Right lobe of liver (tissue), 4 donors: ENCODE measurements around the gene R3HDM2.

ENCODE experiments used
- POLR2A ChIP-seq: fragments of 450-650 bp; IDR thresholded peaks from one replicate; pipeline ENCODE4 v1.6.1; 2017; ENCODE audit warnings: antibody characterized with exemption, mild to moderate bottlenecking
- TF ChIP-seq, protein P1 (sequence below), 4 donors: fragments of 200-600 bp in 3 of 4; fragments of 450-650 bp in 1 of 4; IDR thresholded peaks; one replicate each; pipeline versions ENCODE4 v1.5.1 to v1.8.0; 2016 to 2022; ENCODE audit warnings: antibody characterized with exemption in 4 of 4, mild to moderate bottlenecking in 2 of 4
- donor health status: DM: no; HTN: no; CAD: no.
- donor health status: DM: no; HTN: no; CAD: no.
- donor health status: DM: no; HTN: yes; CAD: no.

GRCh38 chr12:57272337-57273151 lies 158.3 kb downstream of the R3HDM2 start:
- TF ChIP-seq POLR2A: no peak
- TF ChIP-seq, protein P1, sequence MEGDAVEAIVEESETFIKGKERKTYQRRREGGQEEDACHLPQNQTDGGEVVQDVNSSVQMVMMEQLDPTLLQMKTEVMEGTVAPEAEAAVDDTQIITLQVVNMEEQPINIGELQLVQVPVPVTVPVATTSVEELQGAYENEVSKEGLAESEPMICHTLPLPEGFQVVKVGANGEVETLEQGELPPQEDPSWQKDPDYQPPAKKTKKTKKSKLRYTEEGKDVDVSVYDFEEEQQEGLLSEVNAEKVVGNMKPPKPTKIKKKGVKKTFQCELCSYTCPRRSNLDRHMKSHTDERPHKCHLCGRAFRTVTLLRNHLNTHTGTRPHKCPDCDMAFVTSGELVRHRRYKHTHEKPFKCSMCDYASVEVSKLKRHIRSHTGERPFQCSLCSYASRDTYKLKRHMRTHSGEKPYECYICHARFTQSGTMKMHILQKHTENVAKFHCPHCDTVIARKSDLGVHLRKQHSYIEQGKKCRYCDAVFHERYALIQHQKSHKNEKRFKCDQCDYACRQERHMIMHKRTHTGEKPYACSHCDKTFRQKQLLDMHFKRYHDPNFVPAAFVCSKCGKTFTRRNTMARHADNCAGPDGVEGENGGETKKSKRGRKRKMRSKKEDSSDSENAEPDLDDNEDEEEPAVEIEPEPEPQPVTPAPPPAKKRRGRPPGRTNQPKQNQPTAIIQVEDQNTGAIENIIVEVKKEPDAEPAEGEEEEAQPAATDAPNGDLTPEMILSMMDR (IDR thresholded peaks at IDR 0.05): no peak
